ENCODE measurements around the gene STRIP2. TPM values are rescaled to one million over a fixed set of nuclear protein-coding genes. Genes with fewer than 3 reads are reported as not detected.

Gene STRIP2
- total and polyA plus RNA-seq, 2 of the 13 experiments (the other 11 are each of a cell fraction or from before 2014, with no cell fraction given) = 3.9 to 8.2 TPM

DNA sequence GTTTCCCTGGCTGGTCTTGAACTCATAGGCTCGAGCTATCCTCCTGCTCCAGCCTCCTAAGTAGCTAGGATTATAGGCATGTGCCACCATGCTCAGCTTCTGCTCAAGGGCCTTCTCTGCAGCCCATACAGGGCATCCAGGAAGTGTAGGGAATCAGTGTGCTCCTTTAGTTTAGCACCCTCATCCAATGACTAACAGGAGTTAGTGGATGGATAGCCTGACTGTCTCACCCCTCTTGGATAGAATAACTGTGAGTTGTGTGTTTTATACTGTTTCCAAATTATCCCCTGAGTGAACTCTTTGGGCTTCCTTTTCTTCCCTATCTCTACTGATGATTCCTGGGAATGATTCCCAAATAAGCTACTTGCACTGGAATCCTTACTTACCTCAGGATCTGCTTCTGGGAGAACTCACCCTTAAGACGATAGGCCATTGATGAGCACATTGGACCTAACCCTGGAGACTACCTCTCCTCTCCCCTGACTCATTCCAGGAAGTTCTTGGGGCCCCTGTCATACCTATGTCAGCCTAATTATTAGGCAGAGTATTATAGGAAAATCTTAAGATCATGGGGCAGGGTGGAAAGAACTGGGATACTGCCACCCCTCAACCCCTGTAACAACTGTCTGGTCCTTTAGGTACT, 18.5 kb downstream of the STRIP2 start:
- Histone ChIP-seq H3K4me3 (replicated peaks in 1 of 3; ENCODE audit: insufficient read depth in 1 of 3, low read depth in 2 of 3, low read length in 3 of 3) (no peak overlapping the region), H2AFZ (ENCODE audit: low read length) (no peak overlapping the region), H3K4me1 (ENCODE audit: insufficient read depth, low read length) (no peaks in the 10 kb centered on the region), H3K9ac (ENCODE audit: insufficient read depth, low read depth, low read length) (no peak overlapping the region), H3K27ac (ENCODE audit: extremely low read length, insufficient read depth, low read length) (no peak overlapping the region), H3K27me3 (ENCODE audit: control insufficient read depth in 1 of 2, insufficient read depth in 2 of 2, low read length in 2 of 2) (no peaks in the 10 kb centered on the region), H3K9me3 (ENCODE audit: low read length) (no peaks in the 10 kb centered on the region), H3K79me2 (ENCODE audit: insufficient read depth, low read length) (no peaks in the 10 kb centered on the region), H4K20me1 (ENCODE audit: insufficient read depth, low read length) (no peaks in the 10 kb centered on the region), H3K36me3 (replicated peaks in 1 of 2; ENCODE audit: control insufficient read depth in 1 of 2, insufficient read depth in 2 of 2, low read length in 2 of 2) (peaks cover 1 to 25% of the 10 kb centered on the region in 2 experiments; a peak in 3 of 5 replicates), H3K4me2 (ENCODE audit: low read depth, low read length) (no peak overlapping the region)
- POLR2A ChIA-PET = no interaction called here
- FAIRE-seq = no peak
- DNase-seq (ENCODE audit: low spot score) = no peak
- no peak for ATAC-seq
- in situ Hi-C loops (cut with HindIII; ENCODE audit: extremely low pct_ligation_motif_present, low pct_unique_long_range_greater_than_20kb) = no loop called here
- intact Hi-C loops (cut with micrococcal nuclease; ENCODE audit: unreplicated experiment) = no loop called here
- BruUV-seq (replicated peaks) = no TSS peak
- WGBS (ENCODE audit: low lambda C conversion rate) = 85% methylated on average over 2 of the region's 2 CpGs
- TF ChIP-seq ZNF367 (CRISPR knock-in tag; IDR thresholded peaks at IDR 0.05; ENCODE audit: borderline replicate concordance) = no peak
- TF ChIP-seq, protein P1, sequence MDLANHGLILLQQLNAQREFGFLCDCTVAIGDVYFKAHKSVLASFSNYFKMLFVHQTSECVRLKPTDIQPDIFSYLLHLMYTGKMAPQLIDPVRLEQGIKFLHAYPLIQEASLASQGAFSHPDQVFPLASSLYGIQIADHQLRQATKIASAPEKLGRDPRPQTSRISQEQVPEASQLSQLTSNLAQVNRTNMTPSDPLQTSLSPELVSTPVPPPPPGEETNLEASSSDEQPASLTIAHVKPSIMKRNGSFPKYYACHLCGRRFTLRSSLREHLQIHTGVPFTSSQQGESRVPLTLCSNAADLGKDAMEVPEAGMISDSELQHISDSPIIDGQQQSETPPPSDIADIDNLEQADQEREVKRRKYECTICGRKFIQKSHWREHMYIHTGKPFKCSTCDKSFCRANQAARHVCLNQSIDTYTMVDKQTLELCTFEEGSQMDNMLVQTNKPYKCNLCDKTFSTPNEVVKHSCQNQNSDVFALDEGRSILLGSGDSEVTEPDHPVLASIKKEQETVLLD (CRISPR knock-in tag; IDR thresholded peaks at IDR 0.05; ENCODE audit: low read depth) = no peak
- TF ChIP-seq, protein P2, sequence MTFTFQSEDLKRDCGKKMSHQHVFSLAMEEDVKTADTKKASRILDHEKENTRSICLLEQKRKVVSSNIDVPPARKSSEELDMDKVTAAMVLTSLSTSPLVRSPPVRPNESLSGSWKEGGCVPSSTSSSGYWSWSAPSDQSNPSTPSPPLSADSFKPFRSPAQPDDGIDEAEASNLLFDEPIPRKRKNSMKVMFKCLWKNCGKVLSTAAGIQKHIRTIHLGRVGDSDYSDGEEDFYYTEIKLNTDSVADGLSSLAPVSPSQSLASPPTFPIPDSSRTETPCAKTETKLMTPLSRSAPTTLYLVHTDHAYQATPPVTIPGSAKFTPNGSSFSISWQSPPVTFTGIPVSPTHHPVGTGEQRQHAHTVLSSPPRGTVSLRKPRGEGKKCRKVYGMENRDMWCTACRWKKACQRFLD (CRISPR knock-in tag; IDR thresholded peaks at IDR 0.05; ENCODE audit: borderline replicate concordance) = no peak
- TF ChIP-seq ZNF670 (CRISPR knock-in tag; IDR thresholded peaks at IDR 0.05; ENCODE audit: borderline replicate concordance) = no peak
- TF ChIP-seq BCL6 (CRISPR knock-in tag; IDR thresholded peaks at IDR 0.05) = no peak
- TF ChIP-seq HES4 (CRISPR knock-in tag; IDR thresholded peaks at IDR 0.05; ENCODE audit: borderline replicate concordance) = no peak
- TF ChIP-seq, protein P3, sequence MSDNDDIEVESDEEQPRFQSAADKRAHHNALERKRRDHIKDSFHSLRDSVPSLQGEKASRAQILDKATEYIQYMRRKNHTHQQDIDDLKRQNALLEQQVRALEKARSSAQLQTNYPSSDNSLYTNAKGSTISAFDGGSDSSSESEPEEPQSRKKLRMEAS (IDR thresholded peaks at IDR 0.05) = no peak
- TF ChIP-seq MTF1 (CRISPR knock-in tag; IDR thresholded peaks at IDR 0.05) = no peak
- no peak for TF ChIP-seq ZNF652 (CRISPR knock-in tag; IDR thresholded peaks at IDR 0.05; ENCODE audit: borderline replicate concordance, low read depth)
- TF ChIP-seq, protein P4, sequence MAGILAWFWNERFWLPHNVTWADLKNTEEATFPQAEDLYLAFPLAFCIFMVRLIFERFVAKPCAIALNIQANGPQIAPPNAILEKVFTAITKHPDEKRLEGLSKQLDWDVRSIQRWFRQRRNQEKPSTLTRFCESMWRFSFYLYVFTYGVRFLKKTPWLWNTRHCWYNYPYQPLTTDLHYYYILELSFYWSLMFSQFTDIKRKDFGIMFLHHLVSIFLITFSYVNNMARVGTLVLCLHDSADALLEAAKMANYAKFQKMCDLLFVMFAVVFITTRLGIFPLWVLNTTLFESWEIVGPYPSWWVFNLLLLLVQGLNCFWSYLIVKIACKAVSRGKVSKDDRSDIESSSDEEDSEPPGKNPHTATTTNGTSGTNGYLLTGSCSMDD (CRISPR knock-in tag; IDR thresholded peaks at IDR 0.05) = no peak
- no peak for TF ChIP-seq ZNF282 (IDR thresholded peaks at IDR 0.05; ENCODE audit: partially characterized antibody)
- TF ChIP-seq, protein P5, sequence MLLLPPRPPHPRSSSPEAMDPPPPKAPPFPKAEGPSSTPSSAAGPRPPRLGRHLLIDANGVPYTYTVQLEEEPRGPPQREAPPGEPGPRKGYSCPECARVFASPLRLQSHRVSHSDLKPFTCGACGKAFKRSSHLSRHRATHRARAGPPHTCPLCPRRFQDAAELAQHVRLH (CRISPR knock-in tag; IDR thresholded peaks at IDR 0.05; ENCODE audit: borderline replicate concordance, low read depth) = no peak
- TF ChIP-seq, protein P6, sequence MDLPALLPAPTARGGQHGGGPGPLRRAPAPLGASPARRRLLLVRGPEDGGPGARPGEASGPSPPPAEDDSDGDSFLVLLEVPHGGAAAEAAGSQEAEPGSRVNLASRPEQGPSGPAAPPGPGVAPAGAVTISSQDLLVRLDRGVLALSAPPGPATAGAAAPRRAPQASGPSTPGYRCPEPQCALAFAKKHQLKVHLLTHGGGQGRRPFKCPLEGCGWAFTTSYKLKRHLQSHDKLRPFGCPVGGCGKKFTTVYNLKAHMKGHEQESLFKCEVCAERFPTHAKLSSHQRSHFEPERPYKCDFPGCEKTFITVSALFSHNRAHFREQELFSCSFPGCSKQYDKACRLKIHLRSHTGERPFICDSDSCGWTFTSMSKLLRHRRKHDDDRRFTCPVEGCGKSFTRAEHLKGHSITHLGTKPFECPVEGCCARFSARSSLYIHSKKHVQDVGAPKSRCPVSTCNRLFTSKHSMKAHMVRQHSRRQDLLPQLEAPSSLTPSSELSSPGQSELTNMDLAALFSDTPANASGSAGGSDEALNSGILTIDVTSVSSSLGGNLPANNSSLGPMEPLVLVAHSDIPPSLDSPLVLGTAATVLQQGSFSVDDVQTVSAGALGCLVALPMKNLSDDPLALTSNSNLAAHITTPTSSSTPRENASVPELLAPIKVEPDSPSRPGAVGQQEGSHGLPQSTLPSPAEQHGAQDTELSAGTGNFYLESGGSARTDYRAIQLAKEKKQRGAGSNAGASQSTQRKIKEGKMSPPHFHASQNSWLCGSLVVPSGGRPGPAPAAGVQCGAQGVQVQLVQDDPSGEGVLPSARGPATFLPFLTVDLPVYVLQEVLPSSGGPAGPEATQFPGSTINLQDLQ (CRISPR knock-in tag; IDR thresholded peaks at IDR 0.05) = no peak
- TF ChIP-seq DMAP1 (CRISPR knock-in tag; IDR thresholded peaks at IDR 0.05) = no peak
- CTCF ChIA-PET (ENCODE audit: low intra/inter-chr PET ratio, low total read pairs) = no interaction called here
